Left cardiac atrium (tissue), 4 donors: ENCODE results near the gene IL21R. TPM values are rescaled to one million over a fixed set of nuclear protein-coding genes. Genes with fewer than 3 reads are reported as not detected.
A peak's percentile ranks its signal among the peaks of the same experiment; 100 is the strongest.

Experiments used
- ATAC-seq, 2 donors: fragments of 200-7000 bp; cut with Tn5 transposase; one replicate each; pipeline ENCODE4 v1.9.1; 2020; ENCODE audit warnings: mild to moderate bottlenecking in 2 of 2, moderate library complexity in 2 of 2
- DNase-seq: peaks from one replicate; pipeline ENCODE4 v3.0.0-alpha.2; 2020
- intact Hi-C, 2 donors: fragments of 100-400 bp; cut with DNase I; formaldehyde crosslinking; loops; one replicate each; pipeline versions ENCODE4 v1.14.1 to v1.15.1; 2022 to 2023
- total RNA-seq, 2 donors: library from RNA; stranded (reverse); fragmentation: NEBNext Ultra II Directional; extraction: Animal tissue kit (Norgen Biotek cat#: 25700); gene quantifications; one replicate each; pipeline ENCODE4 v1.2.1, GENCODE V29; 2021
- donor health status: DM: no; HTN: yes; CAD: no.
- donor health status: DM: no; HTN: yes; CAD: no; lungs with severe emphysema.
- donor health status: DM: yes; HTN: yes; CAD: no.
- donor health status: Dilated cardiomyopathy.

IL21R gene
- total RNA-seq, 2 donors from 2014 or later: 0.18 to 0.63 TPM

DNA sequence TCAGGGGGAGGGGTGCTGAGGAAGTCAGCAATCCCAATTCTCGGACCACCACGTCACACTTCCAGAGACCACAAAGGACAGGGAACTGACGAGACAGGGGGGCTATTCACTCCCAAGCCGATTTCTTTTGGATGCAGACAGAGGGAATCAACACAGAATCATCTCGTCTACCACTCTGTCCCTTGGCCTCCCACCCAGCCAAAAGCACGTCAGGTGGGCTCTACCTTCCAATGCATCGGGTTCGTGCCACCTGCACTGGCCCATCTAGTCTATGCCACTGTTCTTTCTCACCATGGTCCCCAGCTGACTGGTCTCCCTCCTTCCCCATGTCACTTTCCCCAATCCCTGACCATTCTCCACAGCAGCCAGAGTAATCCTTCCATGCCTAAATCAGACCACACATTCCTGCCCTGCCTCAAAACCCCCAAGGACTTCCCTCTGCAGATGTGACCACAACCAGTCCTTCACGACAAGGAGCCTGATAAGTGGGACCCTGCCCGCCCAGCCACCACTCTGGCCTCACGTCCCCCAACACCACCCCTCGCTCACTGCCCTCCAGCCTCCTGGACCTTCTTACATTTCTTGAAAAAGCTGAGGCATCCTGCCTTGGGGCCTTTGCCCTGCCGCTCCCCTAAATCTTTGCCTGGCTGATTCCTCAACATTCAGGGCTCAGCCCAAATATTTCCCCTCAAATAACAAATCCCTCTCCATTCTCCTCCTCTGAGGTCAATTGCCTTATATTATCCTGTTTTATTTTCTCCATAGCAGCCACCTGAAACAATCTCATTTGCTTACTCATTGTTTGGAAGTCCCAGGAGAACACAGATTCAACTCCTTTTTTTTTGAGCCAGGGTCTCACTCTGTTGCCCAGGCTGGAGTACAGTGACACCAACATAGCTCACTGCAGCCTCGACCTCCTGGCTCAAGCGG, 70.4 kb downstream of the IL21R start:
- ATAC-seq (no peak), DNase-seq (no peak)
- intact Hi-C loops: no loop called here

DNA sequence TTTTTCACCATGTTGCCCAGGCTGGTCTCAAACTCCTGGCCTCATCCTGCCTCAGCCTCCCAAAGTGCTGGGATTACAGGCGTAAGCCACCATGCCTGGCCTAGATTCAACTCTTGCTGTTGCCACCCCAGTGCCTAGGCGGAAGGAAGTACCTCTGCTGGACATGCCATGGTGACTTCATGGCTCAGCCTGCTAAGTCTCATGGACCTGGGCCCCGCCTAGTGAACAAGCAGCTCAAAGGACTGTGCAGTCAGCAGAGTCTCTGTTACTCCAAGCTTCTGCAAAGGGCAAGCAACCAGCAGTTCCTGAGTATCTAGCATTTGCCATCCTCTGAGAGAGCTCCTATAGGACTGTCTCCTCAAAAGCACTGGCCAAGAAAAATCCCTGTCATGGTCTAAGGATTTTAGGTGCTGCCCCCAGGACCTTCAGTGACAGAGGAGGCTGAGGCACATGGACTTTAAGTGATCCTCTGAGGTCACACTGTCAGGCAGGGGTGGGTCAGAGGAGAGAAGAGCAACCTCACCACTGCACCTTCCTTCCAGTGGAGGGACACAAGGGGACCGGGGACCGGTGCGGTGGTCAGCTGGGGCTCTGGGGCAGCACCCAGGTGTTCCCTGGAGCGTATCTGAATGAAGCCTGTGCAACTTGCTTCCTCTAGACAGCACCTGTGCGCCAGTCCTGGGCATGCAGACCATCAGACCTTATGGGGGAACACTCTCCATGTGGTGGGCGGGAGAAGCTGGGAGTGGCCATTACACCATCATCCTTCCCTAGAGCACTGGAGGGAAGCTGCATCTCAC, 71.3 kb downstream of the IL21R start:
- DNase-seq (no peak), ATAC-seq (no peak)
- intact Hi-C loops: no loop called here

- intact Hi-C loops: no loop called here
- DNase-seq (no peak), ATAC-seq (no peak)
These were observed 72.1 kb downstream of the IL21R start for GRCh38 chr16:27474041-27474440.

- DNase-seq (no peak), ATAC-seq (no peak)
- intact Hi-C loops: no loop called here
These were observed 72.9 kb downstream of the IL21R start for GRCh38 chr16:27474921-27475320.

- no peak for DNase-seq
- no peak for ATAC-seq
- intact Hi-C loops: no loop called here
These were observed 73.6 kb downstream of the IL21R start for GRCh38 chr16:27475561-27475960.

DNA sequence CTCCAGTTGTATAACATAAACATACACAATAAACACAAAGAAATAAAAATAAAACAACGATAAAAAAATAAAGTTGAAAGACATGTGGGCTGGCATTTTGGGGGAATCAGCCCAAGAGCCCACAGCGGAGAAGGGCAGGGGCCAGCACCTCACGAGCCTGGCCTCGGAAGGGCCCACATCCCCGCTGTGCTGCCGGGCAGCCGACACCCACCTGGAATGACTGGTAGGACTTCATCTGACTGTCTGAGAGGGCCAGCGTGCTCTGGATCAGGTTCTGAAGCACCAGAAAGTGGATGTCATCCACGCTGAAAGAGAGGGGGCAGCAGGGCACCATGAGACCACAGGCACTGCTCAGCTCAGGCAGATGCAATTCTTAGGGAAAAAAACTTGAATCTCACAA, 74.3 kb downstream of the IL21R start:
- ATAC-seq: no peak
- DNase-seq: no peak
- intact Hi-C loops: no loop called here

DNA sequence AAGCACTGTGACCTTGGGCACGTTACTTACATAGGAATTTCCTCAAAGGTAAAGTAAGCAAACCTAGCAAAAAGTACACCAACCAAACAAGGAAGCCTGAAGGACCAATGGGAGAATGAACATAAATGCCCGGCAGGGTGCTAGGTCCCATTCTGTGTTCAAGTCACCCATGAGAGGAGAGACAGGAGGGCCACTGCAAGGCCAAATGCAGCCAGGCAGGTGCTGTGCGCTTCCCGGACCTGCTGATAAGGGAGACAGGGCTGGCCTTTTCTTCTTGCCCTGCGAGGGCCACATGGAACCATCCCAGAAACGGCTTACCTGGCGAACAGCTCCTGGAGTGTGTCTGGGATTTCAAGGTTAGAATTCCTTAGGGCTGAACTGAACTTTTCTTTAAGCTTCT, 78.8 kb downstream of the IL21R start:
- intact Hi-C loops: no loop called here
- DNase-seq (no peak), ATAC-seq (no peak)

DNA sequence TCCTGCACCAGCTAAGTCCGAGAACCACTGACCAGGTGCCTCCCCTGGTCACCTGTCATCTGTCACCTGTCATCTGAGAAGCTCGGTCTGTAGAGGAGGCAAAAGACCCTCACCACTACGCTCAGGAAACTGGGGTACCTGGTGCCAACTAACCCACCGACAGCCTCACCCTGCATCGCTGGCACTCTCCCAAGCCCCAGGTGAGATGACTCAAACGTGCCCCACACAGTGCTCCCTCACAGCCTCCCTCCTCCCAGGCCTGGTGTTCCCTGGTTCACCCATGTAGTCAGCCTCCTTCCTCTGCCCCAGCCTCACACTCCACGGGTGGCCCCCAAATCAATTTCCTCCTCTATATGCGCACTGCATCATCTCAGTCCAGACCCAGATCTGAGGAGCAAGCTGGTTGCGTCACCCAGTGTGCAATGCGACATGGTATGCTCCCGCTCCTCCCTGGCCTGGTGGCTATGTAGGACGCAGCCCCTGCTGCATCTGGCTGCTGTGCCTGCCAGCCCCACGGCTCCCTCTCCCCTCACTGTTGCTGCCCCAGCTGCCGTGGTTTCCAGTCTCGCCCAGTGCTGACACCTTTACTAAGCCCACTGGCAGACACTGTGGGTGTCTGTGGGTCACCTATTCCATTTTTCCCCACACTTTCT, 79.4 kb downstream of the IL21R start:
- DNase-seq (no peak), ATAC-seq (no peak)
- intact Hi-C loops: no loop called here

- peak in 1 of 2 donors; percentile 8 for ATAC-seq
- DNase-seq: no peak
- intact Hi-C loops: no loop called here
These were observed 80.6 kb downstream of the IL21R start for GRCh38 chr16:27482397-27483087.

GRCh38 chr16:27483088-27483437, 81.1 kb downstream of the IL21R start:
- ATAC-seq (no peak), DNase-seq (no peak)
- intact Hi-C loops: no loop called here

- DNase-seq (no peak), ATAC-seq (peak in 1 of 2 donors; percentile 30)
- intact Hi-C loops: no loop called here
These were observed 81.7 kb downstream of the IL21R start for GRCh38 chr16:27483624-27484023.

- DNase-seq (no peak), ATAC-seq (no peak)
- intact Hi-C loops: no loop called here
These were observed 83.2 kb downstream of the IL21R start for GRCh38 chr16:27485126-27485525.

DNA sequence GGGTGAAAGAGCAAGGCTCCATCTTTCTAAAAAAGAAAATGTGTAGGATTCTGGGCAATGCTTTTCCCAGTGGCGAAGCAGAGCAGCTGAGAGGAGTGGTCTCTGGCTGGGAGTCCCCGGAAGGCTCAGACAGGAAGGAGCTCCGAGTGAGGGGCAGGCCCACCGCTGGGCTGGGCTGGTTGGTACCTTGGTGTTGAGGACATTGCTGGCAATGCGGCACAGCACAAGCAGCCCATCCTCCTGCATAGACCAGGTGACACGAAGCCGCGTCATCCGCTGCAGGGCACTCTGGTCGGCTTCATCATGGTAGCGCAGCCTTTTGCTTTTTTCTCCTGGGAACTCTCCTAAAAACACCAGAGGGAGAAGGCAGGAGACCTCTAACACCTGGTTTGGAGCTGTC, 83.8 kb downstream of the IL21R start:
- ATAC-seq (no peak), DNase-seq (no peak)
- intact Hi-C loops: no loop called here

DNA sequence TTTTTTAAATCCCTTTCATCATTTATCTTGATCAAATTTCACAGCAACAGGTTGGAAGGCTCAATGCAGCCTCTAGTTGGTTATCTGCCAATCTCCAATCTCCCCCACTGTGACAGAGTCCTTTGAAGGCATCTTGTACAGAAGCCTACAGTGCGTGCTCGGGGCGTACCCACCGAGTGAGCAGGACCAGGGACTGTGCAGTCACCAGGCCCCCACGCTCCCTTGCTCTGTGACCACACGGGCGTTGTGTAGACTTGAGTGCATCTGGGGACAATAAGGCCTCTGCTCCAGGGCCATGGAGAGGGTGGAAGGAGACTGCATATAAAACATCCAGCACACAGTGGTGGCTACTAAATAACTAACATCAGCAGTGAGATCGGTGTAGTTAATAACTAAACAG, 84.4 kb downstream of the IL21R start:
- DNase-seq: no peak
- ATAC-seq: no peak
- intact Hi-C loops: no loop called here

- no peak for ATAC-seq
- no peak for DNase-seq
- intact Hi-C loops: no loop called here
These were observed 84.8 kb downstream of the IL21R start for GRCh38 chr16:27486760-27487159.

- no peak for ATAC-seq
- no peak for DNase-seq
- intact Hi-C loops: no loop called here
These were observed 87.4 kb downstream of the IL21R start for GRCh38 chr16:27489421-27489820.

GRCh38 chr16:27489906-27490305, 87.9 kb downstream of the IL21R start:
- intact Hi-C loops: no loop called here
- ATAC-seq: no peak
- DNase-seq: no peak

- intact Hi-C loops: no loop called here
- DNase-seq (no peak), ATAC-seq (peak in 1 of 2 donors; percentile 12)
These were observed 90.1 kb downstream of the IL21R start for GRCh38 chr16:27491894-27492587.

DNA sequence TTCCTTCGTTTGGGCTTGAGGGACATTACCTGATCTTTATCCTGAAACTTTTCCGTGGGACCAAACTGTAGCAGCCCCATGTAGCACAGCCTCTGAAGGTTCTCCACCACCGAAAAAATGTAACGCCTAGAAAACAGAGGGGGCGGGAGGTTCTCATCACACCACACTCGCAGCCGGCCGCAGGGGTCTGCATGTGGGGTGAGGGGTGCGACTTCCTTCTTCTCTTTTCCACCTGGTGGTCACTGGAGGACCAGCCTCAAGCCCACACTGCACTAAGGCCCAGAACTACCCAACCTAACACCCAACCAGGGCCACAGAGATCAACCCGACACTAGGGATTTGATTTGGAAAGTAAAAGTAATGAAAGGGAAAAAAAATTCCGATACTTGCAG, 90.6 kb downstream of the IL21R start:
- ATAC-seq: no peak
- intact Hi-C loops: no loop called here

More for the DNA sequence above, 90.6 kb downstream of the IL21R start:
- DNase-seq: no peak
